Measurements from ENCODE around the gene OTOS.

OTOS gene

GRCh38 chr2:240121190-240121589, 19.3 kb downstream of the OTOS start:
- no peak for DNase-seq (ENCODE audit: low read depth in 2 of 2)

GRCh38 chr2:240114233-240114632, 26.2 kb downstream of the OTOS start:
- no peak for DNase-seq (ENCODE audit: low read depth in 2 of 2)

- no peak for DNase-seq (ENCODE audit: low read depth in 2 of 2)
Measured at GRCh38 chr2:240112914-240113690, 27.4 kb downstream of the OTOS start.

- DNase-seq (ENCODE audit: low read depth in 2 of 2), result no peak
Measured at GRCh38 chr2:240111253-240111652, 29.2 kb downstream of the OTOS start.

GRCh38 chr2:240109386-240109785, 31.1 kb downstream of the OTOS start:
- DNase-seq (ENCODE audit: low read depth in 2 of 2), result no peak

- no peak for DNase-seq (ENCODE audit: low read depth in 2 of 2)
Measured at GRCh38 chr2:240107477-240107796, 33.0 kb downstream of the OTOS start.

GRCh38 chr2:240106765-240107476, 33.5 kb downstream of the OTOS start:
- DNase-seq (ENCODE audit: low read depth in 2 of 2), result no peak

- no peak for DNase-seq (ENCODE audit: low read depth in 2 of 2)
Measured at GRCh38 chr2:240105982-240106381, 34.5 kb downstream of the OTOS start.

GRCh38 chr2:240103136-240103535, 37.3 kb downstream of the OTOS start:
- no peak for DNase-seq (ENCODE audit: low read depth in 2 of 2)

- no peak for DNase-seq (ENCODE audit: low read depth in 2 of 2)
Measured at GRCh38 chr2:240098349-240098748, 42.1 kb downstream of the OTOS start.

- no peak for DNase-seq (ENCODE audit: low read depth in 2 of 2)
Measured at GRCh38 chr2:240095556-240096523, 44.6 kb downstream of the OTOS start.

GRCh38 chr2:240089306-240089705, 51.2 kb downstream of the OTOS start:
- no peak for DNase-seq (ENCODE audit: low read depth in 2 of 2)
